Progenitor cell of endocrine pancreas (in vitro differentiated cells): ENCODE results near the gene PMPCB. TPM values are rescaled to one million over a fixed set of nuclear protein-coding genes. Genes with fewer than 3 reads are reported as not detected.
A peak's percentile ranks its signal among the peaks of the same experiment; 100 is the strongest.

ENCODE experiments used
- DNase-seq: peaks from one replicate; pipeline ENCODE4 v3.0.0; 2021; ENCODE audit warnings: low spot score; ENCODE audit not compliant: unreplicated experiment
- H3K27ac Mint-ChIP-seq: 2 replicates; pipeline ENCODE4 v1.8.0; 2021; ENCODE audit warnings: mild to moderate bottlenecking, moderate library complexity, mixed read lengths
- H3K27me3 Mint-ChIP-seq: 2 replicates; pipeline ENCODE4 v1.8.0; 2021; ENCODE audit warnings: mixed read lengths
- H3K36me3 Mint-ChIP-seq: 2 replicates; pipeline ENCODE4 v1.8.0; 2022; ENCODE audit warnings: mixed read lengths; ENCODE audit not compliant: insufficient read depth
- H3K4me1 Mint-ChIP-seq: 2 replicates; pipeline ENCODE4 v1.8.0; 2021; ENCODE audit warnings: low read depth, mixed read lengths
- H3K4me3 Mint-ChIP-seq: 2 replicates; pipeline ENCODE4 v1.8.0; 2021; ENCODE audit warnings: low read depth, mild to moderate bottlenecking, moderate library complexity, mixed read lengths
- H3K9me3 Mint-ChIP-seq: 2 replicates; pipeline ENCODE4 v1.8.0; 2021; ENCODE audit warnings: low read depth, mixed read lengths
- total RNA-seq: library from RNA; stranded (reverse); gene quantifications from 2 replicates; pipeline ENCODE4 v1.2.1, GENCODE V29; 2021
- TF ChIP-seq, protein P1 (sequence below): fragments of 200-600 bp; sonication (generic); IDR thresholded peaks from one replicate; pipeline ENCODE4 v1.5.0; 2021; ENCODE audit warnings: antibody characterized with exemption, mild to moderate bottlenecking; ENCODE audit not compliant: unreplicated experiment

Gene PMPCB
- total RNA-seq, 1 donor from 2014 or later = 78.1 TPM

DNA sequence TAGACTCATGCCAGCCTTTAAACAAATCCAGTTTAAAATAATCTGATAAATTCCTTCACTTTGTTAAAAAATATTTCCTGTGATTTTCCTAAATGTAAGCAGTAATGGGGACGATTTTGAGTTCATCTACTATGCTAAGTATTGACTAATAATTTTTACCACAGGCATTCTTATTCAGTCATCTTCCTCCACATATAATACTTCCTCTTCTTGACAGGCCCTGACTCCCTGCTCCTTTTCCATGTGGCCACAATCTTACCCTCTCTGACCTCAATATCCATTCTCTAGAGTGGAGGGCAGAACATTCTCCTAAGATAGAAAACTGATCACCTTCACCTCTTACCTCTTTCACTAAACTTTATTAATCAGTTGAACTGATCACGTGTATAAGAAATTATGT is 39.5 kb downstream of the PMPCB start:
- TF ChIP-seq, protein P1, sequence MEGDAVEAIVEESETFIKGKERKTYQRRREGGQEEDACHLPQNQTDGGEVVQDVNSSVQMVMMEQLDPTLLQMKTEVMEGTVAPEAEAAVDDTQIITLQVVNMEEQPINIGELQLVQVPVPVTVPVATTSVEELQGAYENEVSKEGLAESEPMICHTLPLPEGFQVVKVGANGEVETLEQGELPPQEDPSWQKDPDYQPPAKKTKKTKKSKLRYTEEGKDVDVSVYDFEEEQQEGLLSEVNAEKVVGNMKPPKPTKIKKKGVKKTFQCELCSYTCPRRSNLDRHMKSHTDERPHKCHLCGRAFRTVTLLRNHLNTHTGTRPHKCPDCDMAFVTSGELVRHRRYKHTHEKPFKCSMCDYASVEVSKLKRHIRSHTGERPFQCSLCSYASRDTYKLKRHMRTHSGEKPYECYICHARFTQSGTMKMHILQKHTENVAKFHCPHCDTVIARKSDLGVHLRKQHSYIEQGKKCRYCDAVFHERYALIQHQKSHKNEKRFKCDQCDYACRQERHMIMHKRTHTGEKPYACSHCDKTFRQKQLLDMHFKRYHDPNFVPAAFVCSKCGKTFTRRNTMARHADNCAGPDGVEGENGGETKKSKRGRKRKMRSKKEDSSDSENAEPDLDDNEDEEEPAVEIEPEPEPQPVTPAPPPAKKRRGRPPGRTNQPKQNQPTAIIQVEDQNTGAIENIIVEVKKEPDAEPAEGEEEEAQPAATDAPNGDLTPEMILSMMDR = no peak
- Mint-ChIP-seq H3K4me3 (no peak overlapping the region), H3K36me3 (peaks cover 26% of the 10 kb centered on the region), H3K27me3 (no peaks in the 10 kb centered on the region), H3K4me1 (no peaks in the 10 kb centered on the region), H3K27ac (no peak overlapping the region), H3K9me3 (no peaks in the 10 kb centered on the region)
- no peak for DNase-seq

DNA sequence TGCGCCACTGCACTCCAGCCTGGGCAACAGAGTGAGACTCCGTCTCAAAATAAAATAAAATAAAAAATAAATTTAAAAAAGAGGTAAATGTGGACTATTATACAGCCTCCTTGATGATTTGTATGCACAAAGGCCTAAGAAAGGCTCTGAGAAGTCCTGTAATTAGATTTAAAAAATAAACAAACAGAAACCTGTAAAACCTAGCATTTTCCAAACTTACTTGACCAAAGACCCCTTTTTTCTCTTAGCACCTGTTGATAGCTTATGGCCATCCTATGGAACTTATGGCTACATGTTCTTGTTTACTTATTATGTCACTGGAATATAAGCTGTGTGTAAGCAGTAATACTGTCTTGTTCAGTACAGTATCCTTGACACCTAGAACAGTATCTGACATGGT is 41.6 kb downstream of the PMPCB start:
- Mint-ChIP-seq H3K27me3 (no peaks in the 10 kb centered on the region), H3K27ac (no peak overlapping the region), H3K4me3 (no peak overlapping the region), H3K4me1 (no peaks in the 10 kb centered on the region), H3K9me3 (no peaks in the 10 kb centered on the region), H3K36me3 (peaks cover 22% of the 10 kb centered on the region)
- TF ChIP-seq, protein P1 = no peak
- DNase-seq = no peak

DNA sequence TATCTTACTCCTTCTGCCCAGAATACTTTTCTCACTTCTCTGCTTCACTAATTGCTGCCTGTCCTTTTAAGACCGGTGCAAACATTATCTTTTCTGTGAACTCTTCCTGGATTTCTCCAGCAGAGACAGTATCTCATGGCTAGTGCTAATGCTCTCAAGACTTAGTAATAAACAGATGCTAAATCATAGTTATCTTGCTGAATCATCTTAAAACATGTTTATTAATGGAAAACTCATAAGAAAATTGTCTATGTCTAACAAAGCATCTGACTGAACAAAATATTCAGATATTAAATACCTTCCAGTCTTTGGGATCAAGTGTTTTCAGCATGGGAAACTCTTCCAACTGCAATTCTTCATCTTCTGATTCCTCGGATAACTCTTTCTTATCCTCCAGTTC is 44.2 kb downstream of the PMPCB start:
- Mint-ChIP-seq H3K27ac (no peak overlapping the region), H3K36me3 (peaks cover 21% of the 10 kb centered on the region), H3K27me3 (no peaks in the 10 kb centered on the region), H3K4me3 (no peak overlapping the region), H3K9me3 (no peaks in the 10 kb centered on the region), H3K4me1 (peaks cover 1% of the 10 kb centered on the region)
- TF ChIP-seq, protein P1 = no peak
- no peak for DNase-seq

DNA sequence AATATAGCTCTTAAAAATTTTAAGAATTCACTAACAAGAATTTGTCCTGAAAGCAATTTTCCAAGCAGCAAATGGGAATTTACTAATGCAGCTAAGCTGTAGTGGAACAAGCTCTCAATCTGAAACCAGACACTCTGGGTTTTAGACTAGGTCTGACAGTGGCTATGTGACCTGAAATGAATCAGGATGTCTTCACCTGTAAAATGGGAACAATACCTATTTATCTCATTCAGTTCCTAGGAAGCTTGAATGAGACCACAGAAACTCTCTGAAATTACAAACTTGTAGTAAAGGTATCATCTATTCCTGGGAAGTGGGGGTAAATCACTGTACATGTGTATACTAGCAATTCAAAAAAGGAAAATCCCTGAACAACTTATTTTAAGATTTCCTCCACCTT is 46.1 kb downstream of the PMPCB start:
- H3K27me3 Mint-ChIP-seq = no peaks in the 10 kb centered on the region
- no peaks in the 10 kb centered on the region for H3K9me3 Mint-ChIP-seq
- H3K36me3 Mint-ChIP-seq = peaks cover 14% of the 10 kb centered on the region
- no peak for DNase-seq
- H3K4me3 Mint-ChIP-seq = peak overlapping the region; percentile 93
- TF ChIP-seq, protein P1 = no peak
- peak overlapping the region; percentile 98 for H3K27ac Mint-ChIP-seq
- H3K4me1 Mint-ChIP-seq = peaks cover 7% of the 10 kb centered on the region

DNA sequence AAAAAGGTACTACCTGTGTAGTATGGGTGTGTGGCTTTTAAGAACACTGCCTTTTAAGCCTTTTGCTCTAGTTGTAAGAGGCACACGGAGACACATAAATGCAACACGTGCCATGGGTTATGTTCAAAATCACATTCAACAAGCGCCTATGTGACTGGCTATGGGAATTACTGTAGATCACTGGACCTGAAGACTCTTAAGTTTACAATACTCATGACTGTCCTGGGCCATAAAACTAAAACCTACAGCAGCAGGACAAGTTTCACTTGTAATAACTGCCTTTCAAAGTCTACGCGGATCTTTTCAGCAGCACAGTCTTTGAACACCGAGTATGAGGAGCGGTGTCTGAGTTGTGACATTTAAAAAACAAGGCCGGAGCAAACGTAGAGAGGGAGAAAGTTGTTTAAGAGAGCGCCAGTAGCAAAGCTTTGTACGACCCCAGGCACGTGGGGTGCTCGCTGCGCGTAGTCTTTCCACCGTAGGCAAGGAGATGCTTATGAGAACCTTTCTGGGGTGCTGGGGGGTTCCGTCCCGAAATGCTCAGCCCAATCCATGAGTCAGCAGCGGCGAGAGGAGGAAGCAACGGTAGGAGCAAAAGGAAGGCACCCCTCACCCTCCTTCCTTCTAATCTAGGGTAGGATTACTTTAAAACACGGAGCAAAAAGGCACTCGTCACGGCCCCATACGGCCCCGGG is 46.7 kb downstream of the PMPCB start:
- Mint-ChIP-seq H3K36me3 (peaks cover 14% of the 10 kb centered on the region), H3K4me1 (peaks cover 10% of the 10 kb centered on the region), H3K4me3 (peak overlapping the region; percentile 93), H3K27ac (peak overlapping the region; percentile 98), H3K27me3 (no peaks in the 10 kb centered on the region), H3K9me3 (no peaks in the 10 kb centered on the region)
- TF ChIP-seq, protein P1 = no peak
- DNase-seq = no peak
